AG08395 (cell line): ENCODE measurements around the gene NRSN2.
"Not testable (repeated sequence)": the region's sequence is repeated elsewhere in the genome, so short reads cannot be mapped to it uniquely, and the experiment has no call there.

Experiments
- DNase-seq: peaks from one replicate; pipeline ENCODE4 v3.0.0; 2012; ENCODE audit warnings: mixed read lengths, low spot score

NRSN2 gene

DNA sequence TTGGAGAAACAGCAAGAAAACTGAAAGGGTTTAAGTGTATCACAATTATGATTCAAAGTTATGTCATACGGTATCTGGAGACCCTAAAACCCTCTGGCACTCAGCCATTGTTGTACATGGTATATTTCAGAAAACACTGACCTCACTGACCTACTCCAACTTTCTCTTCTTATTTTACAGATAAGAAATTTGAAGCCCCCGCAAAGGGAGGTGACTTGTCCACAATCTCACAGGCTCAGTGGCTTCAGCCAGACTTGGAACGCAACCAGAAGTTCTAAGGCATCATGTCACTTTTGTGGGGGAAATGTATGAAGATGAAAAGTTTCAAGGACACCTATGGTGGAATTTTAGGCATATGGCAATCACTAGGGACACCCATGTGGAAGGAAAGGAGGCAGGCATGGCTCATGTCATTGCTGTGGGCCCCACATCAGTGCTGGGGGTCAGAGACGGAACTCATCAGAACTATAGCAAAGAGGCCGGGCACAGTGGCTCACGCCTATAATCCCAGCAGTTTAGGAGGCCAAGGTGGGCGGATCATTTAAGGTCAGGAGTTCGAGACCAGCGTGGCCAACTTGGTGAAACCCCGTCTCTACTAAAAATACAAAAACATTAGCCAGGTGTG lies 28.5 kb downstream of the NRSN2 start:
- DNase-seq, result no peak

DNA sequence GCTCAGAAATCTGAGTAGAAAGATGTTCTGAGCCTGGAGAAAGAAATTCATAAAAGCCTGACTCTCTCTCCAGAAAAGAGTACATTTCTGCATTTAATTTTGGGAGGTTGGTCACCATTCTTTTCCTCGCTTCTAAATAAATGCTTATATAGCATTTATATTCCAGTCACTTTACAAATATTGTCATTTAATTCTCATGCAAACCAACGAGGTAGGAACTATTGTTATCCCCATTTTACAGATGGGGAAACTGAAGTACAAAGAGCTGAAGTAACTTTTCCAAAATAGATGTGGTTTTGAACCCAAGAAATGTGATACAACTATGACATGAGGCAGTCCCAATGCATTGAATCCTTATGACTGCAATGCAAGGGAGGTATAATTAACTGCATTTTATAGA lies 29.2 kb downstream of the NRSN2 start:
- DNase-seq, result no peak

DNA sequence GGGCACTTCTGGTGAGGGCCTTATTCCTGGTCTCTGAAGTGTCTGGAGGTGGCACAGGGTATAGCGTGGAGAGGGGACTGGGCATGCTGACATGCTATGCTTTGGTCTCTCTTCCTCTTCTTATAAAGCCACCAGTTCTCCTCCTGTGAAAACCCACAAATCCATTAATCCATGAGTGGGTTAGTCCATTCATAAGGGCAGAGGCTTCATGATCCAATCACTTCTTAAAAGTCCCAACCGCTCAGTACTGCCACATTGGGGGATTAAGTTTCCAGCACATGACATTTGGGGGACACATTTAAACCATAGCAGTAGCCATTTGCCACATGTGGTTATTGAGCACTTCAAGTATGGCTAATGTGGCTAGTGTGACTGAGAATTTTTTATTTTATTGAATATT lies 29.8 kb downstream of the NRSN2 start:
- DNase-seq, result no peak

DNA sequence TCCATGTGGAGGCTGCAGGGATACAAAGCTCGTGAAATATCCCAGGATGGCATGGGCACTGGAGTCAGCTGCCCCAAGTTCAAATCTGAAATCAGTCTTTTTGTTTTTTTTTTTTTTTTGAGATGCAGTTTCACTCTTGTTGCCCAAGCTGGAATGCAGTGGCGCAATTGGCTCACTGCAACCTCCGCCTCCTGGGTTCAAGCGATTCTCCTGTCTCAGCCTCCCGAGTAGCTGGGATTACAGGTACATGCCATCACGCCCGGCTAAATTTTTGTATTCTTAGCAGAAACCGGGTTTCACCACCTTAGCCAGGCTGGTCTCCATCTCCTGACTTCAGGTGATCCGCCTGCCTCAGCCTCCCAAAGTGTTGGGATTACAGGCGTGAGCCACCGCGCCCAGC lies 30.7 kb downstream of the NRSN2 start:
- not testable (repeated sequence) for DNase-seq

DNA sequence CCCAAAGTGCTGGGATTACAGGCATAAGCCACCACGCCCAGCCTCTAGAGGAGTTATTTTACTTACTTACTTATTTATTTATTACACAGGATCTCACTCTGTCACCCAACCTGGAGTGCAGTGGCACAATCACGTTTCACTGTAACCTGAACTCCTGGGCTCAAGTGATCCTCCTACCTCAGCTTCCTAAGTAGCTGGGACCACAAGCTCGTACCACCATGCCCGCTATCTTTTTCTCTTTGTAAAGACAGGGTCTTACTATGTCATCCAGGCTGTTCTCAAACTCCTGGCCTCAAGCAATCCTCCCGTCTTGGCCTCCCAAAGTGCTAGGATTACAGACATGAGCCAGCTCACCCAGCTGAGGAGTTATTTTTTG lies 32.0 kb downstream of the NRSN2 start:
- DNase-seq, result no peak

DNA sequence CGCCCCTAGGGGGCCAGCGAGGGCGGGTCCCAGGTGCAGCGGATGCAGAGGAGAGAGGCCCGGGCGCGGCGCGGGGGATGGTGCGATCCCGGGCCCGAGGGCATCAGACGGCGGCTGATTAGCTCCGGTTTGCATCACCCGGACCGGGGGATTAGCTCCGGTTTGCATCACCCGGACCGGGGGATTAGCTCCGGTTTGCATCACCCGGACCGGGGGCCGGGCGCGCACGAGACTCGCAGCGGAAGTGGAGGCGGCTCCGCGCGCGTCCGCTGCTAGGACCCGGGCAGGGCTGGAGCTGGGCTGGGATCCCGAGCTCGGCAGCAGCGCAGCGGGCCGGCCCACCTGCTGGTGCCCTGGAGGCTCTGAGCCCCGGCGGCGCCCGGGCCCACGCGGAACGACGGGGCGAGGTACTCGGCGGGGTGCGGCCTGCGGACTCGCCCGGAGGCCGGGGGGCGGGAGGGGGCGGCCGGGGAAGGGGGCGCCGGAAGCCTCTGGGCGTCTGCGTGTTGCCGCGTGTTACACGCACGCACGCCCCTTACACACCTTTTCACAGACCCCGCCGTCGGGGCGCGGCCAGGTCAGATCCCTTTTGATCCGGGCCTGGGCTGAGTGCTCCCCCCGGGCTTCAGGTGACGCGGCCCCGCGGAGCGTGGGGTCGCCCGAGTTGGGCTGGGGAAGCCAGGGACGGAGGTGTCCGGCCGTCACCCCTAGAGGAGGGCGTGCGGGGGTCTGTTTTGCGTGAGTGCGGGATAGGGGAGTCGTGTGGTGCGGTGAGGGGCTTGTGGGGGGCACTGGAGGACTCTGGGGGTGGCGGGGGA lies 34.1 kb downstream of the NRSN2 start:
- DNase-seq, result peak; percentile 62

DNA sequence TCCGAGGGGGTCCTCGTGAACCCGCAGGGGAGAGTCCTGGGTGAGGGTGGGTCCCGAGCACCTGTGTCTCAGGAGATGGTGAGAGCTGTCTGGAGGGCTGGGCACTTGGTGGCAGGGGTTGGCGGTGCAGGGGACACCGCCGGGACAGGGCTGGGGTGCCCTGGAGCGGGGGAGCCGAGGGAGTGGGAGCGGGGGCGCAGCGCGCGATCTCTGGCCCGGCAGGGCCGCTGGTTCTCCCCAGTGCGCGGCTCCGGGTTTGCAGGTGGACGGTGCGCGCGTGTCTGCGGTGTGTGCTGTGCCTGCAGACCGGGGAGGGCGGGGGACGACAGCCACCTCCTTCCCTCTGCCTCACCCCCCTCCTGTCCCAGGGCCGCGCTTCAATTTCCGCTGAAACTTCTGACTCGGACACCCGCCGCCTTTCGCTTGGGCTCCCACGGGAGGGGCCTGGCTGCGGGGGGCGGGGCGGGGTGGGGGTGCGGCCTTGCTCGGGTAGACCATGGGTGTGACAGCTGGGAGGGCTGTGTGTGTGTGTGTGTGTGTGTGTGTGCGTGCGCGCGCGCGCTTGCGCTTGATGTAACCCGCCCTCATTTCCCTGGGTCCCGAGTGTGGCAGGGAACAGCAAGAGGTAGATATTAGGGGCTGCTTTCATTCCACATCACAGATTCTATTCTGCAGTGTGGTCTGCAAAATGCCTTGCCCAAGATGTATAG lies 34.8 kb downstream of the NRSN2 start:
- DNase-seq, result peak; percentile 85

DNA sequence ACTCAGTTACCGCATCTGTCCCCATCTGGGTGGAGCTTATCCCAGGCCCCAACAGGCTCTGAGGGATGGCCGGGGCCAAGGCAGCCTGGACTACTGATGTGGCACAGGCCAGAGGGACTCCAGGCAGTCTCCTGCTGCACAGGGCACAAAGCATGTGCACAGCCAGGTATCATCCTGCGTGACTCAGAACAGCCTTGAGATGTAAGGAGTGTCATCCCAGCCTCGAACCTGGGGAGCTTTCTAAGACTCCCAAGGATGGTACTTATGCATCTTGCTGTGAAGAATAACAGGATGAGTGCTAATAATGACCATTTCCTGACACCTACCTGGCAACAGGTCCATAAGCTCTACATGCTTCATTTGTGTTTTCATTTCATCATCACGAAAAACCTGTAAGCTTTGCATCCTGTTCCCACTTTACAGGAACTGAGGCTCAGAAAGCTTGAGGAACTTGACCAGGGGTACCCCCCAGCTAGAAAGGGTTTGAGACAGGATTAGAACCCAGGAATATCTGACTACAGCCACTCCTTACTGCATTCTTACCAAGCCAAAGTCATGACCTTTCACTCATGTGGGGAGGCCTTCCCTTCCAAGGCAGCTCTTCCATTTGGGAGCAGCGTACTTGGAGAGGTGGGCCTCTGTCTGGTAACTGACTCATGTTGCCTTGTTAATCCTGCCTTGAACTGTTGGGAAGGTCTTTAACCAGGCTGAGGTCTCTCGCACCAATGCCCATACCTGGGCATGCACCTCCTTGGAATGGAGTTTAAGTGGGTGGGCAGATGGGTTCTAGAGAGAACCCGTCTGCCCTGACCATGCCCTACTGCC lies 35.6 kb downstream of the NRSN2 start:
- DNase-seq, result no peak

DNA sequence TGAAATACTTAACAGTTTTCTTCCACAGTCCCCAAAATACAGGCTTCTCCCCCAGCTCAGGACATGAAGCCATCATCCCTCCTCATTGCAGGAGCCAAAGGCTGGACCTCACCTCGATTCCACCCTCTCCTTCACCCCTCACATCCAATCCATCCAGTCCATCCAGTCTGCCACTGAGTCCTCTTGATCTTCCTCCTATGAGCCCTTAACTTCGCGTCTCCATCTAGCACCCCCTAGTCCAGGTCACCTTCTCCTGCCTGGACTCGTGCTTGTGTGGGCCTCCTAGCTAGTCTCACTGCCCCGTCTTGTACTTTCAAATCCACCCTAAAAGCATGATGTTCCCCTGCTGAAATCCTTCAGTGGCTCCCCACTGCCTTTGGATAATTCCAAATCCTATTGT lies 37.0 kb downstream of the NRSN2 start:
- DNase-seq, result no peak

DNA sequence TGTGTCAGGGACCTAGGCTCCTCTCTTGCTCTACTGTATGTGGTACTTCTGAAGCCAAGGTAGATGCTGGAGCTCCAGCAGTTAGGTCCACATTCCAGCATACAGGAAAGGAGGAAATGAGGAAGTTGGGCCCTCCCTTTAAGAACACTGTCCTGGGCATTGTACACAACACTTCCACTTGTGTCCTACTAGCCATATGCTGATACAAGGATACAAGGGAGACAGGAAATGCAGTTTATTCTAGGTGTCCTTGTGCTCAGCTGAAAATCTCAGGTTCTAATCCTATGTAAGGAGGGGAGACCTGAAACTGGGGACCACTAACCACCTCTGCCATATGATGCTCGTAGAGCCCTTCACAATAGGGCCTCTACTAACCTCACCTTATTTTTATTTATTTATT lies 37.8 kb downstream of the NRSN2 start:
- no peak for DNase-seq

DNA sequence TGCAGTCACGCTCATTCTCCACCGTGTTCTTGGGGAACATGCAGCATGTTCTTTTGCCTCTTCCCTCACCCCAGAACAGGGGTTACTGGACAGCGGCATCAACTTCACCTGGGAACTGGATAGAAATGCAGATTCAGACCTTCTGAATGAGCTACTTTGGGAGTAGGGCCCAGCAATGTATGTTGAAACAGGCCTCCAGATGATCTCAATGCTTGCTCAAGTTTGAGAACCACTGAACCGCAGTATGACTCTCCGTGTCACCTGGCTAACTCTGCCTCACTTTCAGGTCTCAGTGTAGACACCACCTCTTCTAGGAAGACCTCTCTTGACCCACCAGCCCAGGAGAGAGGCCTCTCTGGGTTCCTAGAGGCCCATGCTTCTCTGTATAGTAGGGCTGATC lies 38.5 kb downstream of the NRSN2 start:
- DNase-seq, result no peak

DNA sequence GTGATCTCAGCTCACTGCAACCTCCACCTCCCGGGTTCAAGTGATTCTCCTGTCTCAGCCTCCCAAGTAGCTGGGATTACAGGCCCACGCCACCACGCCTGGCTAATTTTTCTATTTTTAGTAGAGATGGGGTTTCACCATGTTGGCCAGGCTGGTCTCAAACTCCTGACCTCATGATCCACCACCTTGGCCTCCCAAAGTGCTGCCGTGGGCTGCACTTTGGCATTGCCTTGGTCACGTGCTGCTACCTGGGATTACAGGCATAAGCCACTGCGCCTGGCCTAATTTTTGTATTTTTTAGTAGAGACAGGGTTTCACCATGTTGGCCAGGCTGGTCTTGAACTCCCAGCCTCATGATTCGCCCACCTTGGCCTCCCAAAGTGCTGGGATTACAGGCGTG lies 39.7 kb downstream of the NRSN2 start:
- DNase-seq, result not testable (repeated sequence)

DNA sequence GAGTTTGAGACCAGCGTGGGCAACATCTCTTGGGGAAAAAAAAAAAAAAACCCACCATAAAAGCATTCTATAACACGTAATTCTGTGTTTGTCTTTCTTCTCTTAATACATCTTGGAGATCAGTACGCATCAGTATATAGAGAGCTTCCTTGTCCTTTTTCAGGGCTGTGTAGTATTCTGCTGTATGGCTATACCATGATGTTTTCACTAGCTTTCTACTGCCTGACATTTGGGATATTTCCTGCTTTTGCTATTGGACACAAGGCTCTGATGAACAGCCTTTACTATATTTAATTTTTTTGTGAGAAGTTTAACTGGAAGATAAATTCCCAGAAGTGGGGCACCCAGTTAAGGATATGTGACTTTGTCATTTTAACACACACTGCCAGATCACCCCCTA lies 40.6 kb downstream of the NRSN2 start:
- no peak for DNase-seq

DNA sequence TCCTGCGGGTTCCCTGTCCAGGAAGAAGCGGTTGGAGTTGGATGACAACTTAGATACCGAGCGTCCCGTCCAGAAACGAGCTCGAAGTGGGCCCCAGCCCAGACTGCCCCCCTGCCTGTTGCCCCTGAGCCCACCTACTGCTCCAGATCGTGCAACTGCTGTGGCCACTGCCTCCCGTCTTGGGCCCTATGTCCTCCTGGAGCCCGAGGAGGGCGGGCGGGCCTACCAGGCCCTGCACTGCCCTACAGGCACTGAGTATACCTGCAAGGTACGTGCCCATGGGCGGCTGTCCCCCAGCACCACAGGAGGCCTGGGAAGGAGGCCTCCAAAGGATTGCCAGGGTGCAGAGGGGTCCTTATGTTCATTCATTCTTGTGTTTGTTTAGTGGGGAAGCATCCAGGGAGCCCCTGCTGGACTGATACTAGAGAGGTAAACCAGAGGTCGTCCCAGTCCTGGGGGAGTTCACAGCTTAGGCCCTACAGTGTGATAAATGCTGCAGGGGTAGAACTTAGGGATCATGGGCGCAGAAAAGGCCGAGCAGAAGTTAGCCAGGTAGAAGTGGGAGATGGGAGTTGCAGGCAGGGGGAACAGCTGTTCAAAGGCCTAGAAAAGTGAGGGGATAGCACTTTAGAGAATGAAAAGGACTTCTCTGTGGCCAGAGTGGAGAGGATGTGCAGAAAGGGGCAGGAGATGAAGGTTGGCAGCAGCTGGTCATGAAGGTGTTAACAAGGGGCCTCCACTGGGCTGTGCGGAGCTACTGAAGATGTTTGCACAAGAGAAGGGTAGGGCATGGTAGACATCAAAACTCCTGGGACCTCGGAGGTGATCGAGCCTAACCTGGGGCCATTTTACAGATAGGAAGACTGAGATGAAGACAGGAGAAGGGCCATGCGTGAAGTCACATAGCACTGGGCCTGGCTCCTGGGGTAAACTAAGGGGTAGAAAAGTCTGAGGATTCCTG lies 41.4 kb downstream of the NRSN2 start:
- DNase-seq, result no peak

DNA sequence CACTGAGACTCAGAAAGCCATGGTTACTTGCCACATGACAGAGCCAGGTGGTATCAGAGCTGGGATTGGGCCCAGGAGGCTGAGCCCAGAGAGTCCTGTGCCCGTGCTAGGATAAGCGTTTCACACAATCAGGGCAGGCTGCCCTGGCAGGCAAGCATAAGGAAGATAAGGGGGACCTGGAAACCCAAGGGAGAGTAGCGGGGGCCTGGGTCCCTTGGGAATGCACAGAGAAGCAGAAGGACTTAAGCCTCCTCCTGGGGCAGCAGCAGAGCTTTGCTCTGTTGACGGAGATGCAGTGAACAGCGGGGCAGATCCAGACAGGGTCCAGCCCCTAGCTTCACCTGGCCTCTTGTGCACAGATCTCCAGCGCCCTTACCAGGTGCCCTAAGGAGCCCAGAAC lies 42.3 kb downstream of the NRSN2 start:
- no peak for DNase-seq

DNA sequence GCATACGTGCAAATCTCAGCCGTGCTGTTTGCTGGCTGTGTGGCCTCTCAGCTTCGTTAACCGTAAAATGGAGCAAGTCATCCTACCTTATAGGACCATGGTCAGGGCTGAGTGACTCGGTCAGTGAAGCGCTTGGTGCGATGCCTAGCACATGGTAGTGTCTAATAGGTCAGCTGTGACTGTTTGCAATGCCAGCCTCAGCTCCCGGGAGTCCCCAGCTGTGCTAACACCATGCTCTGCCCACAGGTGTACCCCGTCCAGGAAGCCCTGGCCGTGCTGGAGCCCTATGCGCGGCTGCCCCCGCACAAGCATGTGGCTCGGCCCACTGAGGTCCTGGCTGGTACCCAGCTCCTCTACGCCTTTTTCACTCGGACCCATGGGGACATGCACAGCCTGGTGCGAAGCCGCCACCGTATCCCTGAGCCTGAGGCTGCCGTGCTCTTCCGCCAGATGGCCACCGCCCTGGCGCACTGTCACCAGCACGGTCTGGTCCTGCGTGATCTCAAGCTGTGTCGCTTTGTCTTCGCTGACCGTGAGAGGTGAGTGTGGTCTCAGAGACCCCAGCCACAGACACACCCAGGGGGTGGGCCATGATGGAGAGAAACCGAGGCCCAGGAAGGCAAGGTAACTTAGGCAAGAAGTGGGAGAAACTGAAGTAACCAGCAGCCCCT lies 44.3 kb downstream of the NRSN2 start:
- DNase-seq, result no peak

DNA sequence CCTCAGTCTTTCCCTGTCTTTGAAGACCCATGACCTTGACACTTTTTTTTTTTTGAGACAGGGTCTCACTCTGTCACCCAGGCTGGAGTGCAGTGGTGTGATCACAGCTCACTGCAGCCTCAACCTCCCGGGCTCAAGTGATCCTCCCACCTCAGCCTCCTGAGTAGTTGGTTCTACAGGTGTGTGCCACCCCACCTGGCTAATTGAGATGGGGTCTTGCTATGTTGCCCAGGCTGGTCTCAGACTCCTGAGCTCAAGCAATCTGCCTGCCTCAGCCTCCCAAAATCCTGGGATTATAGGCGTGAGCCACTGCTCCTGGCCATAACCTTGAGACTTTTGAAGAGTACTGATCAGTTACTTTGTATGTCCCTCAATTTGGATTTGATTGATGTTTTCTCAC lies 46.4 kb downstream of the NRSN2 start:
- DNase-seq, result not testable (repeated sequence)

DNA sequence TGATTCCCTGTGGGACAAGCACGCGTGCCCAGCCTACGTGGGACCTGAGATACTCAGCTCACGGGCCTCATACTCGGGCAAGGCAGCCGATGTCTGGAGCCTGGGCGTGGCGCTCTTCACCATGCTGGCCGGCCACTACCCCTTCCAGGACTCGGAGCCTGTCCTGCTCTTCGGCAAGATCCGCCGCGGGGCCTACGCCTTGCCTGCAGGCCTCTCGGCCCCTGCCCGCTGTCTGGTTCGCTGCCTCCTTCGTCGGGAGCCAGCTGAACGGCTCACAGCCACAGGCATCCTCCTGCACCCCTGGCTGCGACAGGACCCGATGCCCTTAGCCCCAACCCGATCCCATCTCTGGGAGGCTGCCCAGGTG lies 49.3 kb downstream of the NRSN2 start:
- no peak for DNase-seq

DNA sequence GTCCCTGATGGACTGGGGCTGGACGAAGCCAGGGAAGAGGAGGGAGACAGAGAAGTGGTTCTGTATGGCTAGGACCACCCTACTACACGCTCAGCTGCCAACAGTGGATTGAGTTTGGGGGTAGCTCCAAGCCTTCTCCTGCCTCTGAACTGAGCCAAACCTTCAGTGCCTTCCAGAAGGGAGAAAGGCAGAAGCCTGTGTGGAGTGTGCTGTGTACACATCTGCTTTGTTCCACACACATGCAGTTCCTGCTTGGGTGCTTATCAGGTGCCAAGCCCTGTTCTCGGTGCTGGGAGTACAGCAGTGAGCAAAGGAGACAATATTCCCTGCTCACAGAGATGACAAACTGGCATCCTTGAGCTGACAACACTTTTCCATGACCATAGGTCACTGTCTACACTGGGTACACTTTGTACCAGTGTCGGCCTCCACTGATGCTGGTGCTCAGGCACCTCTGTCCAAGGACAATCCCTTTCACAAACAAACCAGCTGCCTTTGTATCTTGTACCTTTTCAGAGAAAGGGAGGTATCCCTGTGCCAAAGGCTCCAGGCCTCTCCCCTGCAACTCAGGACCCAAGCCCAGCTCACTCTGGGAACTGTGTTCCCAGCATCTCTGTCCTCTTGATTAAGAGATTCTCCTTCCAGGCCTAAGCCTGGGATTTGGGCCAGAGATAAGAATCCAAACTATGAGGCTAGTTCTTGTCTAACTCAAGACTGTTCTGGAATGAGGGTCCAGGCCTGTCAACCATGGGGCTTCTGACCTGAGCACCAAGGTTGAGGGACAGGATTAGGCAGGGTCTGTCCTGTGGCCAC lies 49.9 kb downstream of the NRSN2 start:
- no peak for DNase-seq
